Endothelial cell of umbilical vein (primary cell): ENCODE results near the gene CTTN. TPM values are rescaled to one million over a fixed set of nuclear protein-coding genes. Genes with fewer than 3 reads are reported as not detected.

Experiments used
- BruUV-seq: library from RNA; stranded (reverse); fragments of 400-500 nt; replicated peaks from 2 replicates; lab custom pipeline; 2021; lab: Mats Ljungman, UMichigan
- CTCF ChIA-PET: fragments of 300-600, 350-600 bp; sonication (Branson Sonifier 250); formaldehyde crosslinking; loops from one replicate; lab custom pipeline; 2021; ENCODE audit warnings: antibody characterized with exemption, inconsistent platforms; lab: Charles Lee
- POLR2A ChIA-PET: fragments of 300-600, 350-600 bp; sonication (Branson Sonifier 250); formaldehyde crosslinking; loops from one replicate; lab custom pipeline; 2021; ENCODE audit warnings: antibody characterized with exemption, inconsistent platforms; lab: Charles Lee
- DNase-seq: peaks from one replicate; pipeline ENCODE4 v3.0.0-alpha.2; 2011; ENCODE audit warnings: low read depth, low spot score
- FAIRE-seq: peaks from 2 replicates; lab custom pipeline; 2011; peaks lifted over from hg19 to GRCh38; lab: Jason Lieb, UNC
- H2AFZ ChIP-seq: 2 replicates; pipeline ENCODE4 v1.6.0; 2012; ENCODE audit warnings: low read depth, low read length, control low read depth, inconsistent platforms
- H3K27ac ChIP-seq: 2 replicates; pipeline ENCODE4 v1.5.1; 2011; ENCODE audit warnings: low read depth, mild to moderate bottlenecking, control low read depth, low read length, moderate library complexity; ENCODE audit not compliant: insufficient read depth
- H3K27me3 ChIP-seq, 2 experiments: 2 replicates each; pipeline versions ENCODE4 v1.6.0 to v1.6.1; 2011; ENCODE audit warnings: low read length in 2 of 2, mixed read lengths in 1 of 2; ENCODE audit not compliant: control insufficient read depth in 2 of 2, insufficient read depth in 2 of 2
- H3K36me3 ChIP-seq, 2 experiments: 2 replicates in 1 of 2; 3 replicates in 1 of 2; pipeline ENCODE4 v1.5.1; 2011; ENCODE audit warnings: low read length in 2 of 2, mild to moderate bottlenecking in 1 of 2, moderate library complexity in 1 of 2; ENCODE audit not compliant: control insufficient read depth in 2 of 2, insufficient read depth in 2 of 2; ENCODE audit errors: extremely low read depth in 1 of 2
- H3K4me1 ChIP-seq: 3 replicates; pipeline ENCODE4 v1.5.1; 2011; ENCODE audit warnings: mild to moderate bottlenecking, low read length; ENCODE audit not compliant: control insufficient read depth, insufficient read depth; ENCODE audit errors: extremely low read depth
- H3K4me2 ChIP-seq: 2 replicates; pipeline ENCODE4 v1.6.1; 2011; ENCODE audit warnings: low read length, control low read depth, mixed read lengths; ENCODE audit not compliant: insufficient read depth
- H3K4me3 ChIP-seq, 3 experiments: fragments of 200-600 bp in 1 of 3; sonication (generic), shearing (Covaris generic) in 1 of 3; replicated peaks in 1 of 3; 2 replicates each; pipeline ENCODE4 v1.5.1; 2011 to 2016; ENCODE audit warnings: control low read depth in 3 of 3, low read length in 3 of 3, mild to moderate bottlenecking in 2 of 3, inconsistent platforms in 1 of 3, low read depth in 1 of 3, moderate library complexity in 1 of 3; ENCODE audit not compliant: insufficient read depth in 1 of 3
- H3K79me2 ChIP-seq: 2 replicates; pipeline ENCODE4 v1.6.0; 2012; ENCODE audit warnings: low read length, inconsistent platforms; ENCODE audit not compliant: control insufficient read depth, insufficient read depth
- H3K9ac ChIP-seq: replicated peaks from 2 replicates; pipeline ENCODE3; 2011; ENCODE audit warnings: low read length, control low read depth; ENCODE audit not compliant: insufficient read depth; ENCODE audit errors: extremely low read depth
- H3K9me1 ChIP-seq: replicated peaks from 3 replicates; pipeline ENCODE4 v1.6.0; 2011; ENCODE audit warnings: mild to moderate bottlenecking, low read length; ENCODE audit not compliant: control insufficient read depth, insufficient read depth; ENCODE audit errors: extremely low read depth
- H3K9me3 ChIP-seq: replicated peaks from 2 replicates; pipeline ENCODE4 v1.5.1; 2012; ENCODE audit warnings: low read length, inconsistent platforms; ENCODE audit not compliant: control insufficient read depth, insufficient read depth
- H4K20me1 ChIP-seq: replicated peaks from 2 replicates; pipeline ENCODE3; 2011; ENCODE audit warnings: mild to moderate bottlenecking, low read length; ENCODE audit not compliant: control insufficient read depth, insufficient read depth; ENCODE audit errors: extremely low read depth
- CTCF ChIP-seq, 2 donors: IDR thresholded peaks; 1 replicate in 1 of 2; 2 replicates in 1 of 2; pipeline ENCODE4 v1.5.1; 2011; ENCODE audit warnings: low read length in 2 of 2, mild to moderate bottlenecking in 2 of 2, moderate library complexity in 2 of 2, control low read depth in 1 of 2, inconsistent platforms in 1 of 2, low read depth in 1 of 2; ENCODE audit not compliant: insufficient read depth in 1 of 2; ENCODE audit errors: extremely low read depth in 1 of 2
- EZH2 ChIP-seq: IDR thresholded peaks from 2 replicates; pipeline ENCODE4 v1.6.1; 2012; ENCODE audit warnings: borderline replicate concordance, low read depth, mild to moderate bottlenecking, moderate library complexity, low read length, inconsistent platforms; ENCODE audit not compliant: severe bottlenecking
- FOS ChIP-seq: IDR thresholded peaks from 2 replicates; pipeline ENCODE4 v1.6.1; 2011; ENCODE audit warnings: mild to moderate bottlenecking, low read length, moderate library complexity, borderline replicate concordance; ENCODE audit not compliant: insufficient read depth
- GATA2 ChIP-seq: IDR thresholded peaks from 2 replicates; pipeline ENCODE4 v1.7.0; 2011; ENCODE audit warnings: low read depth, mild to moderate bottlenecking, moderate library complexity, mixed read lengths, low read length; ENCODE audit not compliant: insufficient read length, insufficient read depth
- JUN ChIP-seq: IDR thresholded peaks from 2 replicates; pipeline ENCODE4 v1.6.1; 2011; ENCODE audit warnings: borderline replicate concordance, low read depth; ENCODE audit not compliant: insufficient read length, insufficient read depth
- MAX ChIP-seq: IDR thresholded peaks from 2 replicates; pipeline ENCODE4 v1.6.1; 2011; ENCODE audit not compliant: insufficient read depth, insufficient read length
- MYC ChIP-seq: IDR thresholded peaks from one replicate; pipeline ENCODE4 v1.6.1; 2011; ENCODE audit warnings: mild to moderate bottlenecking, low read depth, low read length
- POLR2A ChIP-seq: IDR thresholded peaks from 2 replicates; pipeline ENCODE4 v1.6.1; 2012; ENCODE audit warnings: low read depth, mild to moderate bottlenecking, control low read depth, low read length
- POLR2AphosphoS5 ChIP-seq: IDR thresholded peaks from 2 replicates; pipeline ENCODE4 v1.6.1; 2012; ENCODE audit warnings: low read depth, mild to moderate bottlenecking, control low read depth, low read length, moderate library complexity; ENCODE audit not compliant: insufficient read depth
- dilution Hi-C: fragments of 300-500 bp; cut with MboI; formaldehyde crosslinking; loops from one replicate; pipeline ENCODE4 v1.15.0; 2019; ENCODE audit warnings: low sequenced_read_pairs; ENCODE audit not compliant: extremely low pct_ligation_motif_present
- intact Hi-C: fragments of 100-400 bp; cut with micrococcal nuclease; formaldehyde crosslinking; loops from one replicate; pipeline ENCODE4 v1.10.0; 2022
- polyA plus RNA-seq, 4 experiments: library from polyadenylated mRNA; depleted of rRNA in 3 of 4; stranded (reverse) in 3 of 4; unstranded in 1 of 4; fragments of >200 nt; gene quantifications; 2 replicates each; pipeline versions ENCODE4 v1.2.1 to v1.2.3, GENCODE V29; 2011 to 2012; ENCODE audit warnings: missing spikeins in 1 of 4
- total RNA-seq: library from RNA; stranded (reverse); gene quantifications from 2 replicates; pipeline ENCODE4 v1.2.3, GENCODE V29; 2021

Gene CTTN
- total and polyA plus RNA-seq, 2 donors (not counting 3 experiments of a cell fraction or from before 2014, with no cell fraction given) = 161 to 330 TPM

- Histone ChIP-seq H3K79me2 (no peaks in the 10 kb centered on the region), H3K4me1 (no peaks in the 10 kb centered on the region), H4K20me1 (no peaks in the 10 kb centered on the region), H3K9me3 (peaks cover 8% of the 10 kb centered on the region), H2AFZ (no peak overlapping the region), H3K4me2 (no peak overlapping the region), H3K27me3 (no peaks in the 10 kb centered on the region), H3K9ac (no peak overlapping the region), H3K4me3 (no peak overlapping the region), H3K36me3 (no peaks in the 10 kb centered on the region), H3K27ac (no peak overlapping the region), H3K9me1 (no peaks in the 10 kb centered on the region)
- intact Hi-C loops (no loop called here), dilution Hi-C loops (no loop called here)
- no TSS peak for BruUV-seq
- no peak for DNase-seq
- CTCF ChIA-PET = no interaction called here
- no peak for FAIRE-seq
- TF ChIP-seq GATA2 (no peak), EZH2 (no peak), JUN (no peak), MAX (no peak), POLR2AphosphoS5 (no peak), POLR2A (no peak), MYC (no peak)
- POLR2A ChIA-PET = no interaction called here
Measured at GRCh38 chr11:70445091-70445490, 46.8 kb downstream of the CTTN start.

- ChIA-PET POLR2A (no interaction called here), CTCF (no interaction called here)
- no peaks in the 10 kb centered on the region for H3K79me2 ChIP-seq
- H3K4me2 ChIP-seq = no peak overlapping the region
- H4K20me1 ChIP-seq = no peaks in the 10 kb centered on the region
- H3K9me3 ChIP-seq = peaks cover 8% of the 10 kb centered on the region
- TF ChIP-seq CTCF (IDR thresholded peaks at IDR 0.05; ENCODE audit: extremely low read depth in 1 of 2, insufficient read depth in 1 of 2, low read depth in 1 of 2, low read length in 2 of 2) = no peak
- TF ChIP-seq MYC = no peak
- no peak for TF ChIP-seq EZH2
- TF ChIP-seq JUN = no peak
- TF ChIP-seq MAX = no peak
- TF ChIP-seq POLR2AphosphoS5 = no peak
- no peak for TF ChIP-seq GATA2
- no peak for TF ChIP-seq FOS
- no peak for TF ChIP-seq POLR2A
- no peak overlapping the region for H3K27ac ChIP-seq
- H2AFZ ChIP-seq = no peak overlapping the region
- intact Hi-C loops (no loop called here), dilution Hi-C loops (no loop called here)
- H3K9ac ChIP-seq = no peak overlapping the region
- H3K27me3 ChIP-seq = no peaks in the 10 kb centered on the region
- FAIRE-seq (no peak), DNase-seq (no peak)
- no peak overlapping the region for H3K4me3 ChIP-seq
- no TSS peak for BruUV-seq
- H3K4me1 ChIP-seq = no peaks in the 10 kb centered on the region
- H3K9me1 ChIP-seq = no peaks in the 10 kb centered on the region
- H3K36me3 ChIP-seq = no peaks in the 10 kb centered on the region
Measured at GRCh38 chr11:70445605-70446004, 47.3 kb downstream of the CTTN start.
